GM21423 (cell line): ENCODE results near the gene SCML1.

ENCODE experiments used
- ATAC-seq: cut with Tn5 transposase; IDR thresholded peaks from one replicate; pipeline ENCODE4 v1.9.1; 2021; ENCODE audit warnings: mild to moderate bottlenecking, moderate library complexity; ENCODE audit not compliant: unreplicated experiment

The SCML1 gene

DNA sequence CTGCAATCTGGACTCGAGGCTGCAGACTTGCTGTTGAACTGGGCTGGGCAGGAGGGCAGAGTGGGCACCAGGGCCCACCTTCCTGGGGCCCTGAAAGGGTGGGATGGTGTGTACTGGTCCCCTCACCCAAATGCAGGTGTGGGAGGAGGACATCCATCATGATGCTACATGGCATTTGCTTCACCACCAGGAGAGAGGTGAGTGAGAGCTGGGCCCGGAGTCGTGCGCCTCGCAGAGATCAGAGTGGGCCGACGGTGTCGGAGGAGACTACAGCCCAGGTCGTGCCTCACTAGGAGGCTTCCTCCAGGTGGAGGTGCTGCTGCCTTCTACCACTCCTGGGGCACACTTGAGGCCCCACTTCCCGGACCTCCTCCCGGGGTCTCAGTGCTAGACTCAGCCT is 50.3 kb downstream of the SCML1 start:
- no peak for ATAC-seq

DNA sequence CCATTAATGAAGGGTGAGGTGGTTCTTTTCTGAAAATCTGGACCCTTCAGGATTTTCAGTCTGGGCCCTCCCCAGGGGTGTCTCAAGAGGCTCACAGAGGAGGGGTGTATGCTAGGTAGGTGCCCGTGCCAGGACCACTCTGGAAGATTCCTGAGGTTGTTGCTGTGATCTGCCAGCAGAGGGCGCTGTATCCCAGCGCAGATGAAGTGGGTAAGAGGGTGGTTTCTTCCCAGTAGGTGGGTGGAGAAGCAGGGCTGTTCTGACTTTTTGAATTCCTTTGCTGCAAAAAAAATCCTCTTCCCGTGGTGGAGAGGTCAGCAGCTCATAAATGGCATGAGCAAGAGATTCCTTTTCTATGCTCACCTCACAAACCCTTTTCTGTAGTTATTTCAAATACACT is 51.1 kb downstream of the SCML1 start:
- ATAC-seq, result peak; percentile 43

DNA sequence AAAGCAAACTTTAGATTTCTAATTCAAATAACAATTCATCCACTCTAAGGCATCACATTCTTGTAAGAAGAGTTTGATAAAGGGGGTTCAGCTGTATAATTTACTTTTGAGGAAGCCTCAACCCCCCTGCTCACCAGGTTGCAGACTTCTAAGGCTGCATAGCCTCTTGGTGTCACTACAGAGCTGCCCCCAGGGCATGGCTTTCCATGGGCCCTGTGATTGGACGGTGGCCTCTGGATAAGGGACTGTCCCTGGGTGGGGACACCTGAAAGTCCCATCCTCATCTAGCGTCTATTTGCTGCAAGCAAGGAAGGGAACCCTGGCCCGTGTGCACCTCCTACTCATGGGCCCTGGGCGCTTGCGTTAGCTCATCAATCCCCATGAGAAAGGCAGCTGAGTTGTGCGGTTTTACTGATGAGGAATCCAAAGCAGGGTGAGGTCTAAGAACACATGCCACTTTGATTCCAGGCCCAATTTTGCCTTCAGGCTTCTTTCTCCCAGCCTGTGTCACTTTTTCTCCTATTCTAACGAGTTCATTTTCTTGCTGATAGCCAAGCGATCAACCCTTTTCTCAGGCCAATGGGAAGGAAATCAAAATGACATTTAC is 51.8 kb downstream of the SCML1 start:
- ATAC-seq, result no peak

GRCh38 chrX:17792826-17793225 is 55.5 kb downstream of the SCML1 start:
- no peak for ATAC-seq

DNA sequence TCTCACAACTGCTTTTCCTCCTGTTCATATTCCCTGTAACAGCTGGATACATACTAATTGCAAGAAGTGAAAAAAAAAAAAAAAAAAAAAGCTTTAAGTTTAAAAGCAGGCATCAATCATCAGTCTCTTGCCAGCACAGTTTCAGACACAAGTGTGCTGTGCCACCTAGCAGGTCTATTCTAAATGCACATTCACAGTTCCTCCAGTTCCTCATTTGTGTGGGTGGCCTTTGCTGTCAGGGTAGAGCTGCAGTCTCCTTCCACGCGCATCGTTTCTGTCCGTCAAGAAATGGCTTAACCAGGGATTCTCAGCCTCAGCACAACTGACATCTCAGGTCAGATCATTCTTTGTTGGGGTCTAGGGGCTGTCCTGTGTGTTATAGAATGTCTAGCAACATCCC is 61.6 kb downstream of the SCML1 start:
- ATAC-seq, result no peak

DNA sequence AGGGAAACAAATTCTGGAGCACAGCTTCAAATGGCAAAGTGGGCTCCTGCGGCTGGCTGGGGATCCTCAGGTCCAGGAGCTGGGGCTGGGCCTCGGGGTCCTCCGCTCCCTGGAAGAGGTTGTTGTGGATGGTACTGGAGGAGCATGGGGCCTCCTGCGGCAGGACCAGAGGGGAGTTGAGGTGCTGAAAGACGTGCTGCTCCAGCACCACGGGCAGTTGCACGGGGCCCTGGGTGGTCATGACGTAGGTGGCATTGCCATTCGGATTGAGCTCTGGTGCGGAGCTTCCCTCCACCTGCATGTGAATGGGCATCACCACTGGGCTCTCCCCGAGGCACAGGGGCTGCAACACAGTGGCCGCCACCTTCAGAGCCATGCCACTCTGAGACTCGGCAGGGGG is 64.1 kb downstream of the SCML1 start:
- no peak for ATAC-seq

DNA sequence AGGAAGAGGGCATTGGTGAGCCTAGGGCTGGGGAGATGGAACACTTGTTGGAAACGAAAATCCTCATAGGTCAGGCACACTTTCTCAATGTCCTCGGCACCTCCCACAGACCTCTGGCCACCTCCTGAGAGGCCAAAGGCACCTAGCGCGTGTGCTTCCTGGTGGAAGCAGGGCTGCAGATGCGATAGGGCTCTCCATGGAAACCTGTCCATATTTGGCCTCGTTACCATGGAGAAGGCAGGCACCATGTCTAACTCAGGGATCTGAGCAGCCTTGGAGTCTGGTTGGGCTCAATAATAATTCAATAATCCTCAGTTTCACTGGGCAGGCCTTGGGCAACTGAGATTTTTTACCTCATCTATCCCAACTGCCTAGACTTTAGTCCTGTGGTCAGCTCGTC is 65.5 kb downstream of the SCML1 start:
- no peak for ATAC-seq

GRCh38 chrX:17803449-17803848 is 66.2 kb downstream of the SCML1 start:
- ATAC-seq, result no peak
